GM23248 (cell line): ENCODE results near the gene BCL2L13.

Experiments
- EZH2 ChIP-seq: fragments of 200-600 bp; sonication (generic); IDR thresholded peaks from 2 replicates; pipeline ENCODE4 v1.6.1; 2018; ENCODE audit warnings: antibody characterized with exemption, mild to moderate bottlenecking; ENCODE audit not compliant: insufficient read depth, poor library complexity, severe bottlenecking
- EZH2phosphoT487 ChIP-seq: fragments of 200-600 bp; sonication (generic); IDR thresholded peaks from 2 replicates; pipeline ENCODE4 v1.6.1; 2018; ENCODE audit warnings: antibody characterized with exemption, moderate library complexity, mild to moderate bottlenecking, low read depth; ENCODE audit not compliant: insufficient read depth

GRCh38 chr22:17655289-17655688 lies 16.7 kb downstream of the BCL2L13 start:
- no peak for TF ChIP-seq EZH2
- no peak for TF ChIP-seq EZH2phosphoT487
